ENCODE results near the gene C2orf92.
"Not testable (repeated sequence)": the region's sequence is repeated elsewhere in the genome, so short reads cannot be mapped to it uniquely, and the experiment has no call there.

Gene C2orf92

DNA sequence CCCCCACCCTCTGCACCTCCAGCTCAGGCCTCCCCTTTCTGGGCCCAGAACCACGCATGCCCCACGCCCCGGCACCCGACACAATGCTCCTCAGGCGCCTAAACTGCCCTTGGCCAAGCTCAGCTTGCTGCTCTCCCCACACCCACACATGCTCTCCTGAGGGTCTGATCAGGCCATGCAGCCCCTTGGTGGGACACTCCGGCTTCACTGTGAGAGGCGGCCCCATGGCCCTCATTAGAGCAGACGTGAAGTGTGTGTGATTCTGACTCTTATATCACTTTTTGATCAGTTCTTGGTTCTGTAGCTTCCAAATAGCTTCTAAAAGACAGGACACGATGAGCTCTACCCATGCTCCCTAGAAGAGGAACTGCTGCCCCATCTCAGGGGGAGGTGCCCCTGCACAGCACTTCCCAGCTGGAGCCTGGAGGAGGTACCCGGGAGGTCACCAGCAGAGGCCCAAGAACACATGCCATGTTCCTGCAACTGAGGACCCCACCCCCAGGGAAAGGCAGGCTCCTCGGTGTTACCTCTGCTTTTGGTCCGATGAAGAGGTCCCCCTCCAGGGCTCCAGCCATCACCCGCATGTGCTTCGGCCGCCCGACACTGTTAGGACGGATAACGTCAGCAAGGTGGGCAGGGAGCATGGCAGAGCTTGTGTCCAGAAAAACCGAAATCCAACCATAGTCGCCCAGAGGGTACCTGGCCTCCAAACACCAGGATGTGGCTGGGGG, 9.3 kb upstream of the C2orf92 start:
- DNase-seq: no peak

GRCh38 chr2:97660775-97661389, 8.6 kb upstream of the C2orf92 start:
- DNase-seq: no peak

GRCh38 chr2:97661927-97662326, 7.6 kb upstream of the C2orf92 start:
- DNase-seq: no peak

GRCh38 chr2:97662386-97662894, 7.1 kb upstream of the C2orf92 start:
- no peak for DNase-seq

GRCh38 chr2:97662895-97663625, 6.5 kb upstream of the C2orf92 start:
- DNase-seq: peak; percentile 68

DNA sequence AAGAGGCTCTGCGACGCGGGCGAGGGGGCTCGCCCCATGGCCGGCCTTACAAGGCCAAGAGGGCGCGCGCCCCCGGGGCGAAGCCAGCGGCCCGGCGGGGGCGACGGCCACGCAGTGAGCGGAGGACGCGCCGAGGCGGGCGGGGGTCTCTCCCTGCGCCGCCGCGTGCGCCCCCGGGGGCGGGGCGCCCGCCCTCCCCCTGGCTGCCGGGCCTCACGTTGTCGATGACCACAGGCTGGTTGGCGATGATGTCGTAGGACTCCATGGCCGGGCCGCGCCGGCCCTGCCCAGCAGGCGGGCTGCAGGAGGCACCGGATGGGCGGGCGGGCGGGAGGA, 5.9 kb upstream of the C2orf92 start:
- DNase-seq: no peak

- DNase-seq: peak; percentile 85
Measured at GRCh38 chr2:97663962-97664635, 5.4 kb upstream of the C2orf92 start, which contains the start of gene ACTR1B. Gene ACTR1B, minus strand, starts transcription at chr2:97664044. Its CDS starts 154 bp downstream, at chr2:97663890.

DNA sequence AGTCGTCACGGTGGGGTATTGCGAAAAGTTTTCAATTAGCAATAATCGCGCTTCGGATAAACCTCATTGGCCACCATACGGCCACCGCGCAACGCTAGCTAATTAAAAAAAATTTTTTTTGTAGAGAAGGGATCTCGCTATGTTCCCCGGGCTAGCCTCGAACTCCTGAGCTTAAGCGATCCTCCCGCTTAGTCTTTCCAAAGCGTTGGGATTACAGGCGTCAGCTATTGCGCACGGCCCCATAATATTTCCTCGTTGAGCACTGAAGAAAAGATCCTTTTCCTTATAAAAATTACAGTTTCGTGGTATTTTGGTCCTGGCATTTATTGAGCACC, 4.9 kb upstream of the C2orf92 start:
- no peak for DNase-seq

- DNase-seq: no peak
Measured at GRCh38 chr2:97670471-97670870, 958 bp downstream of the C2orf92 start.

DNA sequence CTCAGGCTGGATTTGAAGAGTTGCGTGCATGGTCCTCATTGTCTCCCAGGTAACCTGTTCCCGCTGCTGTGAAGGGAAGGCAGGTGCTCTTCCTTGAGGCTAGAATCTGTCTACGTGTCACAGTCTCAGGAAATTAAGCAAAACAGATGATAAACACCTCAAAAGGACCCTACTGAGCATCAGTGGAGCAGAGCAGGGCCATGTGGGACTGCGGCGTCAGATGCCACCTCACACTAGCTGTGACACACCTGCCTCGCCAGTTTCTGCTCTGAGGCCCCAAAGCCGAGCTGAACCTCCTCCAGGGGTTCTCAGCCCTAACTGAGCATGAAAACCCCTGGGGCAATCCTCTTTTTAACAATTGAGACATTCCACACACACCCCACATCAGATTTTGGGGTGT, 2.0 kb downstream of the C2orf92 start:
- DNase-seq: no peak

GRCh38 chr2:97672606-97673140, 3.2 kb downstream of the C2orf92 start:
- not testable (repeated sequence) for DNase-seq

GRCh38 chr2:97673182-97673914, 3.8 kb downstream of the C2orf92 start:
- no peak for DNase-seq

DNA sequence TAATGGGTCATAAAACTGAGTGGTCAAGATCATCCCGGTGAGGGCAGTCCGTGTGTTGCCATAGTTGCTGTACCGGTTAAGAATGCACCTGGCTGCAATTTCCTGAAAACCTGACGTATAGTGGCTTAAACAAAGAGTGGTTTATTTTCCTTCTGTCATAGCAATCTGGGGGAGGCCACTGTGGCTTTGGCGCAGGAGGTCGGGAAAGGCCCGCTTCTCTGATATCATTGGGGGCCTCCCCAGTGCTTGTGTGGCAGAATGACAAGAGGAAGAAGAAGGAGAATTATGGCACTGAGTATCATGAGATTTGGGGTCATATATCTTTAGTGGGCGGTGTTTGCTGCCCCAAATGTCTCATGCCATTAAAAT, 4.4 kb downstream of the C2orf92 start:
- no peak for DNase-seq

- DNase-seq: no peak
Measured at GRCh38 chr2:97675430-97676113, 6.1 kb downstream of the C2orf92 start.

DNA sequence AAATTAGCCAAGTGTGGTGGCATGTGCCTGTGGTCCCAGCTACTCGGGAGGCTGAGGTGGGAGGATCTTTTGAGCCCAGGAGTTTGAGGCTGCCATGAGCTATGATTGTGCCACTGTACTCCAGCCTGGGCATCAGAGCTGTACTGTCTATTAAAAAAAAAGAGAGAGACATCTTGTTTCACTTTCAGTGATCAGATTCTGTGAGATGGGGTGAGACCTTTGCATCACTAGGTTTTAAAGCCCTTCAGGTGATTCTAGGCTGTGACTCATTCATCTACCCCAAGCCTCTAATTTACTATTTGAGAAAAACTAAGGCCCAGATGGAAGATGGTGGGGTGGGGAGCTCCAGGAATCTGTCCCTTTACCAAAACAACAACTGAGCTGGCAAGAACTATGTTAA, 7.1 kb downstream of the C2orf92 start:
- no peak for DNase-seq

GRCh38 chr2:97677480-97677879, 8.0 kb downstream of the C2orf92 start:
- no peak for DNase-seq

- no peak for DNase-seq
Measured at GRCh38 chr2:97678298-97678697, 8.8 kb downstream of the C2orf92 start.

GRCh38 chr2:97687235-97687634, 17.7 kb downstream of the C2orf92 start:
- DNase-seq: not testable (repeated sequence)

DNA sequence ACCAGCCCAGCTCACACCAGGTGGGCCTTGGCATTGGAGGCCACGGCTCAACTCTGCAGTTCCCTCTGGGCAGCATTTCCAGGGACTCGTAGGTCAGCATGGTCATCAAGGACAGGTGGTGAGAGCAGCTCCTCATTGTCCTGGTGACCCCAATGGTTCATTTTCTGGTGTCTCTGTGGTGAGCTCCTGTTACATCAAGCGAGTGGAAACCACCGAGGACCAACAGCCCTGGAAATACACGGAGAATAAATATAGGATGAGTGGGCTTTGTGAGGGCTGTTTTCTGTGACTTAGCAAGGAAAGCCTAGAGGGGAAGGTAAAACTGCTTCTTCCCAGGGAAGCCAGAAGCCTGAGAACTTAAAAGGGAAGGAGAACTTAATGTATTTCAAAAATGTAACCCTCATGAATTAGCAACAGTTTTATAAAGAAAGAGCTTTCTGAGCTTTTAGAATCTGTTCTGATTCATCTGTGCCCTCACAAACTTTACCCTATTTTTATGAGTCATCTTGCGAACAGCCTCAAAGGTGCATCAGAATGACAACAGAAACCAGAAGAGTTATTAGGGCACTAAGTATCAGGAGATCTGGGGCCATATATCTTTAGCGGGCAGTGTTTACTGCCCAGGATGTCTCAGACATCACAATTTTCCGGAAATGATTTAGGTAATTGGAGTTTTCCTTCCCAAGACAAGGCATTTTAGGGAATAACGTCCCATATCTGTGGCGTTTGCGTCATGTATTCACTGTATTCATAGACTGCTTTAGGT, 18.7 kb downstream of the C2orf92 start:
- no peak for DNase-seq

- no peak for DNase-seq
Measured at GRCh38 chr2:97691166-97691565, 21.7 kb downstream of the C2orf92 start.

DNA sequence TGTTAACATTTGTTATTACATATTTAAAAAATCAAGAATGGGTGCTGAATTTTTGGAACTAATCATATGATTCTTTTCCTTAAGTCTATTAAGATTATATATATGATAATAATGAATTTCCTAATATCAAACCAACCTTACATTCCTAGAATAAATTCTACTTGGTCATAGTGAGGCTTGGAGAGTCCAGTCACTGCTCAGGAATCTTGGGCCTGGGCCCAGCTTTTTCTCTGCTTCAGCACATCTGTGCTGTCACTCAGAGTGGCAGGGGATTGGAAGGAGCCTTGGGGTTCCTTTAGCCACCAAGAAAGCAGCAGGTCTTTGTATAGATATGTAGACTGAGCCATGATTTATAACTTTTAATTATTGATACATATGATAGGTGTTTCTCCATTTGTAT, 24.0 kb downstream of the C2orf92 start:
- DNase-seq: no peak

Data from 8988T (cell line).